SK-N-MC (cell line): Measurements from ENCODE around the gene GLMN.

Experiments
- EZH2 ChIP-seq: fragments of 200-600 bp; sonication (generic); IDR thresholded peaks from one replicate; pipeline ENCODE4 v1.6.1; 2017; ENCODE audit warnings: antibody characterized with exemption
- FOXP2 ChIP-seq: optimal IDR thresholded peaks from 2 replicates; pipeline ENCODE3; 2011; ENCODE audit warnings: mild to moderate bottlenecking, moderate library complexity; ENCODE audit not compliant: insufficient read depth; ENCODE audit errors: extremely low read length, control extremely low read depth
- POLR2AphosphoS5 ChIP-seq: IDR thresholded peaks from 2 replicates; pipeline ENCODE4 v1.6.1; 2012; ENCODE audit warnings: mild to moderate bottlenecking, low read depth, low read length, borderline replicate concordance

GRCh38 chr1:92329347-92330129 lies 30.8 kb upstream of the GLMN start:
- TF ChIP-seq POLR2AphosphoS5 = no peak
- no peak for TF ChIP-seq EZH2
- TF ChIP-seq FOXP2 = no peak
